H1 (cell line): ENCODE measurements around the gene SMC3.

ENCODE experiments used
- CTCF ChIP-seq, 3 experiments: IDR thresholded peaks; 1 replicate in 2 of 3; 2 replicates in 1 of 3; pipeline versions ENCODE4 v1.5.1 to v1.6.1; 2011; ENCODE audit warnings: low read length in 3 of 3, mild to moderate bottlenecking in 3 of 3, inconsistent platforms in 2 of 3, low read depth in 1 of 3, moderate library complexity in 1 of 3; ENCODE audit not compliant: insufficient read depth in 1 of 3; ENCODE audit errors: control extremely low read depth in 1 of 3
- EZH2 ChIP-seq: fragments of 200-600 bp; sonication (generic); IDR thresholded peaks from 2 replicates; pipeline ENCODE4 v1.7.1; 2012; ENCODE audit warnings: low read depth, mild to moderate bottlenecking, moderate library complexity, low read length, inconsistent platforms; ENCODE audit not compliant: severe bottlenecking
- JUND ChIP-seq: IDR thresholded peaks from 2 replicates; pipeline ENCODE4 v1.6.1; 2011; ENCODE audit warnings: mild to moderate bottlenecking, improper control_type of control experiment, low read length
- KDM1A ChIP-seq: fragments of 200-600, 300-600 bp; sonication (generic); IDR thresholded peaks from 2 replicates; pipeline ENCODE4 v1.7.1; 2016; ENCODE audit warnings: mild to moderate bottlenecking, low read length, borderline replicate concordance
- POLR2A ChIP-seq, 2 experiments: IDR thresholded peaks; 1 replicate in 1 of 2; 2 replicates in 1 of 2; pipeline ENCODE4 v1.6.1; 2011; ENCODE audit warnings: low read depth in 2 of 2, low read length in 2 of 2, mild to moderate bottlenecking in 2 of 2; ENCODE audit errors: control extremely low read depth in 1 of 2
- POLR2AphosphoS5 ChIP-seq: IDR thresholded peaks from 2 replicates; pipeline ENCODE4 v1.6.1; 2011; ENCODE audit warnings: low read depth, low read length

DNA sequence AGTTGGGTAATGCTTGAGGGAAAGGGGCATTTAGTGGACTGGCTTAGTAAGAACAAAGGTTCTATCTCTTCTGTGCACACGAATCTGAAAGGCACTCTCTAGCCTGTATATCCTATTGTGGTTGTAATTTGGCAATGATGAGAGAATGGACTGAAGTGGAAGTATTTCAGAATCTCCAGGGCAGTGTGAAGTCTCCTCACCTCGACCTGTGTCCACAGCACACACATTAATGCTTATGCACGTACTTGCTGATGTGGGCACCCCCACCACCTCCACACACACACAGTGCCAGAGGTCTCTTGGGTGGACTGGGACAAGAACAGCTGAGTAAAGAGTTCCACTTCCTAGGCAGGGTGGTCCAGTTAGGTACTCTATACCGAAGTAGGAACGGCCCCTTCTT, 6.9 kb downstream of the SMC3 start:
- TF ChIP-seq POLR2A (IDR thresholded peaks at IDR 0.05; ENCODE audit: control extremely low read depth in 1 of 2, low read depth in 2 of 2, low read length in 2 of 2) (no peak), CTCF (IDR thresholded peaks at IDR 0.05; ENCODE audit: control extremely low read depth in 1 of 3, insufficient read depth in 1 of 3, low read depth in 1 of 3, low read length in 3 of 3) (no peak), JUND (no peak), EZH2 (no peak), POLR2AphosphoS5 (no peak; the same call in 1 of the 2 replicates), KDM1A (no peak)
